ENCODE measurements around the gene NELFA.

DNA sequence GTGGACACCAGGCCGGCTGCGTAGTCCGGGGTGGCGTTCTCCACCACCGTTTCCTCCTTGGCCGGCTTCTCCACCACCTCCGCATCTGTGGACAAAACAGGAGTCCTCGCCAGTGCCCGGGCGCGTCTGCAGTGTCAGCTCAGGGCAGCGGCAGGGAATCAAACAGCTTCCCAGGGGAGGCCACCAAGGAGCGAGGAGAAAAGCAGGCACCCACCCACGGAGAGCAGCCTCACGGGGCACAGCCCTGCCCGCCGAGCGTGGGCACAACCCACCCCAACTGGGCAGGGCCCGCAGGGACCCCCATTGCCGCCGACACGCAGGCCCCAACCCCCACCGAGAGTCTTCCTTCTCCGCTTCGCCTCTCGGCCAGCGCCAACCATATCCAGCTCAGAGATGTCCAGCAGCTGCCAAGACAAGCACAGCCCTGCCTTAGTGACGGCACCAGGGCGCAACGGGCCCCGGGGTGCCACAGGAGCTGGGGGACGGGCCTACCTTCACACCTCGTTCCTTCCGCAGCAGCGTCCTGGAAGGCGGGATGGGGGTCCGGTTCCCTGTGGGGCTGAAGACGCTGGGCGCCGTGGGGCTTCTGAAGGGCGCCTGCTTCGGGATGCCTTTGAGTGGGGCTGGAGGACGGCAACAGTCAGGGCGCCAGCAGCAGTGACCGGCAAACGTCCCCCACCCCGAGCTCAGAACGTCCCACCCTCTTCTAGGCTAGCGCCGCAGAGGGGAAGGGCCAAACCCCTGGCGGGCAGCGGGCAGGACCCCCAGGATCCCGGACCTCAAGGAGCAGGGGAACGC, 22.8 kb downstream of the NELFA start:
- no peak for TF ChIP-seq POLR2A (IDR thresholded peaks at IDR 0.05)
- TF ChIP-seq, protein P1, sequence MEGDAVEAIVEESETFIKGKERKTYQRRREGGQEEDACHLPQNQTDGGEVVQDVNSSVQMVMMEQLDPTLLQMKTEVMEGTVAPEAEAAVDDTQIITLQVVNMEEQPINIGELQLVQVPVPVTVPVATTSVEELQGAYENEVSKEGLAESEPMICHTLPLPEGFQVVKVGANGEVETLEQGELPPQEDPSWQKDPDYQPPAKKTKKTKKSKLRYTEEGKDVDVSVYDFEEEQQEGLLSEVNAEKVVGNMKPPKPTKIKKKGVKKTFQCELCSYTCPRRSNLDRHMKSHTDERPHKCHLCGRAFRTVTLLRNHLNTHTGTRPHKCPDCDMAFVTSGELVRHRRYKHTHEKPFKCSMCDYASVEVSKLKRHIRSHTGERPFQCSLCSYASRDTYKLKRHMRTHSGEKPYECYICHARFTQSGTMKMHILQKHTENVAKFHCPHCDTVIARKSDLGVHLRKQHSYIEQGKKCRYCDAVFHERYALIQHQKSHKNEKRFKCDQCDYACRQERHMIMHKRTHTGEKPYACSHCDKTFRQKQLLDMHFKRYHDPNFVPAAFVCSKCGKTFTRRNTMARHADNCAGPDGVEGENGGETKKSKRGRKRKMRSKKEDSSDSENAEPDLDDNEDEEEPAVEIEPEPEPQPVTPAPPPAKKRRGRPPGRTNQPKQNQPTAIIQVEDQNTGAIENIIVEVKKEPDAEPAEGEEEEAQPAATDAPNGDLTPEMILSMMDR (IDR thresholded peaks at IDR 0.05), result no peak
- no peak for TF ChIP-seq POLR2AphosphoS5 (IDR thresholded peaks at IDR 0.05)
